HG02763 (cell line): ENCODE data around the gene C10orf120.

Source experiments
- ATAC-seq: cut with Tn5 transposase; IDR thresholded peaks from one replicate; pipeline ENCODE4 v1.9.1; 2021; ENCODE audit warnings: mild to moderate bottlenecking, moderate library complexity; ENCODE audit not compliant: unreplicated experiment

C10orf120 gene

DNA sequence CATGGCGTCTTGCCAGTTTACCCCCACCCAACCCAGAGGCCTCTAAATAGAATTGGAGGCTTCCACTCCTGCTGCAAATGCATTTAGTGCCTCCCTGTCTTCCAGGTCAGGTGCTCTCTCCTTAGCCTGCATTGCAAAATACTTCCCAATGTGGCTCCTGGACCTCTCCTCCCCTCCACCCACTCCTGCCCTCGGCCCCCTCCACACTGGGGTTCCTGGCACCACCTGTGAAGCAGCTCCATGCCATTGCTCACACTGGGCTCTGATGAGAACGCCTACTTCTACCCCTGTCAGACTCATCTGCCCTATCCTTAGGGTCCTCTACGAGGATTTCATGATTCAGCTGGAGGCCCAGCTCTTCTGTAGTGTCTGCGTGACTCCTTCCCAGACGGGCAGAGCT is 37.4 kb downstream of the C10orf120 start:
- ATAC-seq = no peak

DNA sequence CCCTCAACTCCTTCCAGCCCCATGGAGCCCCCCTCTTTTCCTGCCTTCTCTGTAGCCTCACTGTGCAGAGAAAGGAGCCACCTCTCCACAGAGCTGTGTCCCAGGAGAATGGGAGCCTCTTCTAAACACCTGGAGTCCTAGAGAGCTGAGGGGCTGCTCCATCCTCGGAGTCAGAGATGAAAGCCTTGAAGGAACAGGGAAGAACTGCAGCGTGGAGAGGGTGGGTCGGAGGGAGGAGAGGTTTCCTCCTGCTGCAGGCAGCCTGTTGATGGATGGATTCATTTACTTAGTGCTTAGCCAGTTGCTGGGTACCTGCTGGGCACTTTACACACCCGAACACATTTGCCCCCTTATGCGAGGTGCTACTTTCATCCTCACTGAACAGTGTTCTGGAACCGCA is 39.0 kb downstream of the C10orf120 start:
- ATAC-seq = no peak

DNA sequence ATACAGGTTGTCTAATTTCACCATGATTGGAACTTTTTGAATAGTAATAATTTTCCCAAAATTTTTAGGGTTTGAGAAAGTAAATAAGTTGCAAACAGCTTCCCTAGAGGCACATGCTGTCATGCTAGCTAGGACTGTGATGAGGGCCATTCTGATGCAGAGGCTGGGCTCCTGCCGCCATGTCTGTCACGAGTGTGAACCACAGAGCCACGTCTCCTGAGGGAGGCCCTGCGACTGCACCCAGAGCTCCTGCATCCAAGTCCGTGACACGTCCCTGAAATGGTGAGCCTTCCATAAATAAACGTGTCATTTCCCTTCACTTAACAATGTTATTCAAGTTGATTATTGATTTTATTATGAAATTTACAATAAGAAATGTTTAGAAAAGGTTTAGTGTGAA is 40.0 kb downstream of the C10orf120 start:
- no peak for ATAC-seq

DNA sequence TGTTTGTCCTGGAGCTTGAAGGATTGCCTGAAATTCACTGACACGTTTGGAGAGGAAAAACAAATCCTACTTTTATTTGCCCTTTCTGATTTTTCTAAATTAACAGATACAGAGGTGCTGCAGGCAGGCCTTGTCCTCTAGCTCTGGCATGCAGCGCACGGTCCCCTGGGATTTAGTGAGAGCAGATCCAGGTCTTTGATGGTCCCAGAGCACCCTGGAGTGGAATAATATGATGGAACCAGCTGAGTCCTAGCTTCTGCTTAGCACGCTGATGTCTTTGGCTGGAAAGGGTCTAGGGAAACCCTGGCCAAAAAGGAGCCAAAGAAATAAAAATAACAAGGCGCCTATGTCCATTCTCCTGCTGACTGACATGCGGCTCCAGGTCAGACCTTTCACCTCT is 40.5 kb downstream of the C10orf120 start:
- ATAC-seq = no peak

DNA sequence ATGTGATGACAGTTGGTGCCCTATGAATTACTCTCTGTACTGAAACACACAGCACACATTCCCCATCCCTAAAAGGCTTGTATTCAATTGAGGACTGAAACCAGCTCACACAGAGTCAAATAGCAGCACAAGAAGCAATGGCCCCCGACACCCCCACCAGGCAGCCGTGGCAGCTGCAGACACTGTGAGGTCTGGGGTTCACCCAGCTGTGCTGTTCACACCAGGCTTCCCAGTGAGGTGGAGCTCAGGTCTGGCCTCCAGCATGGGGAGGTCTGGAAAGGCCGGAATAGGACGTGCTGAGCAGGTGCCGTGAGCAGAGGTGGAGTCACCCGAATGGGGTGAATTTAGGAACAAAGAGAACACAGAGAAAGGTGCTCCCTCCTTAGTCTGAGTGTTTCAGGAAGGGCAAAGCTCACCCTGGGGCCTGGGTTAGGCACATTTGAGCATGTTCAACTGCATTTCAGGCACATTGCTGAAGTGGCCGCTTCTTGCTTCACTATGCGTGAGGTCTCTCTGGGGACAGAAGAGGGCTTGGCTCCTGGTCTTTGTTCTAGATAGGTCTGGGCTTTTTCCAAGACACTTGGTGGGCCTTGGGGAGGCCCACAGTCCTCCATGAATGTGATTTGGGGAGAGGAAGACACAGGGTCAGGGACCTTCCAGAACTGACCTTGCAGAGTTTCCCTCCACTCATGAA is 41.1 kb downstream of the C10orf120 start:
- ATAC-seq = no peak

DNA sequence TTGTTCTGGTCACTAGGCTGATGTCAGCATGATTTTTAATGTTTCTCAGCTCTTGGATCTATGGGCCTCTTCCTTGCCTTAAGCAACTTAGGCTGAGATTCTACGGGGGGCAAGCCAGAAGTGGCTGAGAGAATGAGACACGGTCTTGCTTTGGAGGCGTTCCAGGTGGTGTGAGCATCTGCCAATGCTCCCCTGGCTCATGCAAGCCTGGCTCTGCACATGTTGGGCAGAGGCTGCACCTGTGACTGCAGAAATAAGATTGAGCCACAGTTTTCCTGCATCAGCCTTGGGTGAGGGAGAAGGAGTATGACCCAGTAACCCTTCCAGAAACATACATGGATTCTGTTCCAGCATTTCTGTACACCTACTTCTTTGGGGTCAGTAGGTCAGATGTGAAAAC is 41.9 kb downstream of the C10orf120 start:
- no peak for ATAC-seq

DNA sequence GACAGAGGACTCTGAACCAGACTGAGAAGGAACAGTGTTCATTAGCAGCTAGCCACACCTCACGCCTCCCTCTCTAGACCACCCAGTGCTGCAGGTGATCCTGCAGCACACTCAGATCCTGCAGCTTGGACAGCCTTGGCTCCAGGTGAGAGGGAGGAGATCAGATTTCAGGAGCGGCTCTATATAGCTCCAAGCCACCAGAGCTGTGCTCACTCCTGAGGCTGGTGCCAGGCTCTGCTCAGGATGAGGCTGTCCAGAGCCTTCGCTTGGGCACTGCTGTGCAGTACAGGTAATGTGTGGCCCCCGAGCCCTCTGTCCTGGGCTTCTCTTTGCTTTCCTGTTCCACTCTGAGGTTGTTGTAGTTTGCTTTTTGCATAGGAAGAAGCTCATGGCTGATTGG is 42.4 kb downstream of the C10orf120 start:
- ATAC-seq = no peak

DNA sequence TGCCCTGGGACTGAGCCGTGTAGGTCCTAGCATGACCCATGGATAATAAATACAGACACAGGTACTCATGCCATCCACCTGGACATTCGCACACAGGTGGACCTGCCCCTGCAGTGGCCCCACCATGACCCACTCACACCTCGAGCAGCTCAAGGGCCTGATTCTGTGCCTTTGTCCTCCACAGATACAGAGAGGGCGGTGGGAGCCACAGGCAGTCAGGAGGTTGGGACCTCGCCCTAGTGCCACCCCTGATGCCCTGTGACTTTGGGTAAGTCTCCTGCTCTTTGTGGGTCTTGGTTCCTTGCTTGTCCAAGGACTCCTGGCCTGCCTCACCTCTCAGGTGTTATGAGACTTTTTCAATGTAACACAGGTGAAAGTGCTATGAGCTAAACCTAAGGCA is 42.9 kb downstream of the C10orf120 start:
- no peak for ATAC-seq

DNA sequence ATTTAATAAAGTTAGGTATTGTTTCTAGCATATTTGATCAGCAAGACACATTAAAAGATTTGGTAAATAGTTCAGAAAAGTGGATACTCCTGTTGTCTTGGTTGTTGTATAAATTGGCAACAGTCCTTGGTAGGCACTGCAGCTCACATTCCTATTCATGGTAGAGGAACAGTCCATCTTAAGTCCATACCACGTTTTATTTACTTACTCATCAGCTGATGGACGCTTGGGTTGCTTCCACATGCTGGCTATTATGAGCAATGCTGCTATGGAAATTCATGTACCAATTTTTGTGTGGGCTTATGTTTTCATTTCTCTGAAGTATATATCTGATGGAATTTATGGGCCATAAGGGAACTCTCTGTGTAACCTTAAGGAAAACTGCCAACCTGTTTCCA is 43.3 kb downstream of the C10orf120 start:
- no peak for ATAC-seq

DNA sequence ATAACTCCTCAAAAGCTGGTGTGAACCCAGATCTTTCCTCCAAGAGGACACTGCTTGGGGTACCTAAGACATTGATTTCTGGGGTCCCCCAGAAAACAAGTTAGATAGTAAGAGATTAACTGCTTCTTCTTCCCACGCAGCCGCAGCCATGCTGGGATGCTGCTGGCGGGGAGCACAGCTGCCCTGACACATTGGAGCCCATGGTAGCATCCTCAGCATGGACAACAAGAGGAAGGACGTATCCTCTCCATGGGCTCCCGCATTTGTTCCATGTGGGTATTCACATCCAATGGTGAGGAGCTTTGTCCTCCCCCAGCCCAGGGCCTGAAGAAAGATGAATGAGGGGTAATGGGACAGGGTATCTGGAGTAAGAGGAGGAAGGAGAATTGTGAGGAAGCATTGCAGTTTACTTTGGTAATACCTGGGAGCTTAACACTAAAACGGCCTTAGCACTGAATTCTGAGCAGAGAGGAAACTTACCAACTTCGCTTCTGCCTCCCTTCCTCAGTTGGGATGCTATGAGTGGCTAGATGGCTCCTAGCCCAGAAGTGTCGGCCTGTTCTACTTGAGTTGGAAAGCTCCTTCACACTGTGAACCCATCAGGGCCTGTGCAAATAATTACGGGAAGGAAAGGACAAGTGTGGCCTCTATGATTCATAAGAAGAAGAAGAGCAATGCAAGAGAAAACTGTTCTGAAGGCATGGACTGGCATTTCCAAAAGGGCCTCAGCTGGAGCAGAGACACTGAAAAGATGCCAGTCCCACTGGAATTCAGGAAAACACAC is 43.9 kb downstream of the C10orf120 start:
- ATAC-seq = no peak

DNA sequence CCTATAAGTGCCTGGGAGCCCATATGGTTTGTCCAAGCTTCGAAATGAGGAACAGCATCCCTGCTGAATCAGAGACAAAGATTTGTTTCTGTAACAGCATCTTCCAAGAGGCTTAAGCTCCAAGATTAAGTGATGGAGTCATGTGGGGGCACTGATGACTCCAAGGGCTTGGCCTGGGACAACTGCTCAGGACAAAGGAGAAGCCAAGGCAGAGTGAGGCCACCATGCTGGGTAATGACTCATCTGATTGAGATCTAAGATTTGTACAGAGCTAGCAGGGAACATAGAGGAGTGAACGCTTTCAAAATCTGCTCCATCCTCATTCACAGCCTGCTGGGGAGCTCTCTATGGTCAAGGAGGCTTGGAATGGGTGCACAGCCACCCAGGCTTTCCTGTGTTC is 49.3 kb downstream of the C10orf120 start:
- no peak for ATAC-seq

DNA sequence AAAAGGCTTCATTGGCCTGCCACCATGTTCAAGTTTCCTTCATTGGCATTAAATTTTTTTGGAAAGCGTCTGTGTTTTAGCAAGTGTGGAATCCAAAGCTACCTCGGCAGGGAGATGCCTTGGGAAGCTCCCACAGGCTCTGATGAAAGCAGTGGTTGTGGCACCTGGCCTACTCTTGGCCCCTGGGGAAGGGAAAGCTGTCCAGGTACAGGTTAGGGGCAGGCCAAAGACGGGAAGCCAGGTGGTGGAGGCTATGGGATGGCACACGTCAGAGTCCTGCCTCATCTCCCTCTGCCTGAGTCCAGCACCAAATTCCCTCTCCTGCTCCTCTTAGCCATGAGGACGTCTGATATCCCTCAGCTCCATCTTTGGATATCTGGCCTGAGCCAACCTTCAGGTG is 49.7 kb downstream of the C10orf120 start:
- ATAC-seq = no peak

DNA sequence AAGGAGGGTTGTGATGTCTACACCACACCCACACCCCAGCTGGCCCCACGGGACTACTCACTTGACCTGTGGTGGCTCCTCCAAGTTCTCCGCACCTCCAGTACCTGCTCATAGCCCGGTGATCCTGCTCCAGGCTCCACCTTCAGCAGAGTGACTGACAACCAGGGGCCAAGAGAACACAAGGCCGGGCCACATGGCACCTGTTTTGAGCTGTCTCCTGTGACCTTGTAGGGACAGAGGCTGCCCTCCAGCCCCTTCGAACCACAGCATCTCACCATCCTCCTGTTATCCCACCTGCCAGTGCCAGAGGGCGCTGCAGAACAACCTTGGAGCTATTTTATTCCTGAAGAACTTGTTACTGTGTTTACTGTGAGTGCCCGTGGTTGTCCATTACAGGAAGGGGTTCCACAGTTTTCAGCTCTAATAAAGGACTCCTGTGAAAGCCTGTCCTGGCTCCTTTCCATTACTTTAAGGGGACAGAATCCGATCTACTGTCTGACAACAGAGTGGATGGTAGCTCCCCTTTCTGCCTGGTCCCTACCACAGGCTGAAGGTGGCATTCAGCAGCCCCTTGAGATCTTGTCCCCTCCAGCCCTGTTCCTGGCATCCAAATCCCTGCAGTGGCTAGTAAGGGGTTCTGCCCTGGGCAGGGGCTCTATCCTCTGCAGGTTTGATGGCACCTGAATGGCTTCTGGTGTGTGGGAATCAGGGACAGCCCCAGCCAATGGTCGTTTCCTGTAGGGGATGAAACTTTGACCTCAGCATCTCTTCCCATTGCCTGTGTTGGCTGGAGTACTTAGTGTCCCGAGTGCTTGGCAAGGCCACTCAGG is 50.8 kb downstream of the C10orf120 start:
- no peak for ATAC-seq
